Fibroblast of lung (primary cell): Measurements from ENCODE around the gene CDC6.

Experiments
- EZH2 ChIP-seq: IDR thresholded peaks from 2 replicates; pipeline ENCODE4 v1.5.1; 2012; ENCODE audit warnings: low read length, control low read depth, mild to moderate bottlenecking; ENCODE audit errors: missing control alignments
- TF ChIP-seq, protein P1 (sequence below), 2 donors: IDR thresholded peaks in 1 of 2; conservative IDR thresholded peaks in 1 of 2; 1 replicate in 1 of 2; 2 replicates in 1 of 2; pipeline ENCODE4 v1.5.1; 2011 to 2012; ENCODE audit warnings: low read length in 2 of 2, control low read depth in 1 of 2, inconsistent platforms in 1 of 2, low read depth in 1 of 2, mild to moderate bottlenecking in 1 of 2

DNA sequence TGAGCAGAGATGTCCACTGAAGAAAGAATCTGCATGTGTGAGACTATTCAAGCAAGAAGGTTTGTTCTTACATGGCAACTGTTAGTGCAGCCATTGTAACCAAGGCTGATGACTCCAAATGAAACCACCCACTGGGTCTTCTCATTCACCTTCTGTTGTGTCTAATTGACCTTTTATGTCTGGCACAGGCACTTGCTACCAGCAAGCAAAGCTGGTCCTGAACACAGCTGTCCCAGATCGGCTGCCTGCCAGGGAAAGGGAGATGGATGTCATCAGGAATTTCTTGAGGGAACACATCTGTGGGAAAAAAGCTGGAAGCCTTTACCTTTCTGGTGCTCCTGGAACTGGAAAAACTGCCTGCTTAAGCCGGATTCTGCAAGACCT lies 3.6 kb downstream of the CDC6 start:
- TF ChIP-seq, protein P1, sequence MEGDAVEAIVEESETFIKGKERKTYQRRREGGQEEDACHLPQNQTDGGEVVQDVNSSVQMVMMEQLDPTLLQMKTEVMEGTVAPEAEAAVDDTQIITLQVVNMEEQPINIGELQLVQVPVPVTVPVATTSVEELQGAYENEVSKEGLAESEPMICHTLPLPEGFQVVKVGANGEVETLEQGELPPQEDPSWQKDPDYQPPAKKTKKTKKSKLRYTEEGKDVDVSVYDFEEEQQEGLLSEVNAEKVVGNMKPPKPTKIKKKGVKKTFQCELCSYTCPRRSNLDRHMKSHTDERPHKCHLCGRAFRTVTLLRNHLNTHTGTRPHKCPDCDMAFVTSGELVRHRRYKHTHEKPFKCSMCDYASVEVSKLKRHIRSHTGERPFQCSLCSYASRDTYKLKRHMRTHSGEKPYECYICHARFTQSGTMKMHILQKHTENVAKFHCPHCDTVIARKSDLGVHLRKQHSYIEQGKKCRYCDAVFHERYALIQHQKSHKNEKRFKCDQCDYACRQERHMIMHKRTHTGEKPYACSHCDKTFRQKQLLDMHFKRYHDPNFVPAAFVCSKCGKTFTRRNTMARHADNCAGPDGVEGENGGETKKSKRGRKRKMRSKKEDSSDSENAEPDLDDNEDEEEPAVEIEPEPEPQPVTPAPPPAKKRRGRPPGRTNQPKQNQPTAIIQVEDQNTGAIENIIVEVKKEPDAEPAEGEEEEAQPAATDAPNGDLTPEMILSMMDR (conservative IDR thresholded peaks at IDR 0.05 in 1 of 2, IDR thresholded peaks at IDR 0.05 in 1 of 2; ENCODE audit: low read depth in 1 of 2, low read length in 2 of 2): no peak
- TF ChIP-seq EZH2: no peak
